Retinal pigment epithelial cell (primary cell): ENCODE data around the gene PDE4D.

Experiments
- DNase-seq: peaks from one replicate; pipeline ENCODE4 v3.0.0-alpha.2; 2010; ENCODE audit warnings: low read depth
- H3K4me3 ChIP-seq: 2 replicates; pipeline ENCODE4 v1.5.1; 2011; ENCODE audit warnings: mild to moderate bottlenecking, low read length, control low read depth, moderate library complexity
- CTCF ChIP-seq: conservative IDR thresholded peaks from 2 replicates; pipeline ENCODE4 v1.5.1; 2011; ENCODE audit warnings: low read depth, low read length, control low read depth, inconsistent platforms

Gene PDE4D

GRCh38 chr5:59005934-59006701, 887.4 kb downstream of the PDE4D start:
- no peak for DNase-seq
- TF ChIP-seq CTCF, result no peak
- H3K4me3 ChIP-seq, result no peak overlapping the region

GRCh38 chr5:59003641-59004040, 889.9 kb downstream of the PDE4D start:
- DNase-seq, result no peak
- no peak overlapping the region for H3K4me3 ChIP-seq
- no peak for TF ChIP-seq CTCF

GRCh38 chr5:59003124-59003523, 890.4 kb downstream of the PDE4D start:
- TF ChIP-seq CTCF, result no peak
- H3K4me3 ChIP-seq, result no peak overlapping the region
- peak; percentile 14 for DNase-seq

- TF ChIP-seq CTCF, result no peak
- no peak for DNase-seq
- no peak overlapping the region for H3K4me3 ChIP-seq
Measured at GRCh38 chr5:59002162-59002825, 891.2 kb downstream of the PDE4D start.

GRCh38 chr5:59001716-59002115, 891.8 kb downstream of the PDE4D start:
- DNase-seq, result no peak
- TF ChIP-seq CTCF, result no peak

GRCh38 chr5:59001154-59001553, 892.4 kb downstream of the PDE4D start:
- DNase-seq, result no peak
- TF ChIP-seq CTCF, result no peak
- H3K4me3 ChIP-seq, result no peak overlapping the region

More at GRCh38 chr5:59001716-59002115, 891.8 kb downstream of the PDE4D start:
- no peak overlapping the region for H3K4me3 ChIP-seq

GRCh38 chr5:59000211-59000610, 893.3 kb downstream of the PDE4D start:
- no peak for TF ChIP-seq CTCF

More at GRCh38 chr5:59000211-59000610, 893.3 kb downstream of the PDE4D start:
- H3K4me3 ChIP-seq, result no peak overlapping the region
- DNase-seq, result no peak
